ENCODE data around the gene TENM4. TPM values are rescaled to one million over a fixed set of nuclear protein-coding genes. Genes with fewer than 3 reads are reported as not detected.

The TENM4 gene
- total RNA-seq, 1 donor from 2014 or later, result 43.2 TPM

GRCh38 chr11:78876676-78877075 lies 564.2 kb downstream of the TENM4 start:
- H3K9me3 Mint-ChIP-seq, result peaks cover 5% of the 10 kb centered on the region
- H3K36me3 Mint-ChIP-seq (ENCODE audit: low read depth), result peaks cover 29% of the 10 kb centered on the region
- no peak for DNase-seq (ENCODE audit: low read depth, low spot score)
- no peak overlapping the region for H3K4me3 Mint-ChIP-seq
- no peaks in the 10 kb centered on the region for H3K27me3 Mint-ChIP-seq (ENCODE audit: low read depth)
- no peak overlapping the region for H3K27ac Mint-ChIP-seq (ENCODE audit: unreplicated experiment)
- H3K4me1 Mint-ChIP-seq, result no peaks in the 10 kb centered on the region
- no peak for TF ChIP-seq CTCF (conservative IDR thresholded peaks at IDR 0.05)

GRCh38 chr11:78870655-78871054 lies 570.2 kb downstream of the TENM4 start:
- Mint-ChIP-seq H3K4me3 (no peak overlapping the region), H3K9me3 (no peaks in the 10 kb centered on the region), H3K27me3 (ENCODE audit: low read depth) (no peaks in the 10 kb centered on the region), H3K36me3 (ENCODE audit: low read depth) (no peaks in the 10 kb centered on the region), H3K4me1 (peaks cover 6% of the 10 kb centered on the region), H3K27ac (ENCODE audit: unreplicated experiment) (no peak overlapping the region)
- no peak for TF ChIP-seq CTCF (conservative IDR thresholded peaks at IDR 0.05)
- no peak for DNase-seq (ENCODE audit: low read depth, low spot score)

GRCh38 chr11:78869293-78869692 lies 571.5 kb downstream of the TENM4 start:
- no peaks in the 10 kb centered on the region for H3K9me3 Mint-ChIP-seq
- H3K27me3 Mint-ChIP-seq (ENCODE audit: low read depth), result no peaks in the 10 kb centered on the region
- peaks cover 6% of the 10 kb centered on the region for H3K4me1 Mint-ChIP-seq
- H3K27ac Mint-ChIP-seq (ENCODE audit: unreplicated experiment), result no peak overlapping the region
- H3K36me3 Mint-ChIP-seq (ENCODE audit: low read depth), result no peaks in the 10 kb centered on the region
- no peak overlapping the region for H3K4me3 Mint-ChIP-seq
- TF ChIP-seq CTCF (conservative IDR thresholded peaks at IDR 0.05), result no peak
- DNase-seq (ENCODE audit: low read depth, low spot score), result no peak

- Mint-ChIP-seq H3K27me3 (ENCODE audit: low read depth) (no peaks in the 10 kb centered on the region), H3K9me3 (no peaks in the 10 kb centered on the region), H3K4me1 (peaks cover 6% of the 10 kb centered on the region), H3K4me3 (no peak overlapping the region), H3K36me3 (ENCODE audit: low read depth) (no peaks in the 10 kb centered on the region), H3K27ac (ENCODE audit: unreplicated experiment) (no peak overlapping the region)
- TF ChIP-seq CTCF (conservative IDR thresholded peaks at IDR 0.05), result no peak
- DNase-seq (ENCODE audit: low read depth, low spot score), result no peak
These were observed 572.3 kb downstream of the TENM4 start for GRCh38 chr11:78868563-78868962.

GRCh38 chr11:78860720-78861422 lies 580.0 kb downstream of the TENM4 start:
- no peak for DNase-seq (ENCODE audit: low read depth, low spot score)
- no peaks in the 10 kb centered on the region for H3K9me3 Mint-ChIP-seq
- H3K36me3 Mint-ChIP-seq (ENCODE audit: low read depth), result no peaks in the 10 kb centered on the region
- no peak overlapping the region for H3K4me3 Mint-ChIP-seq
- no peak overlapping the region for H3K27ac Mint-ChIP-seq (ENCODE audit: unreplicated experiment)
- no peaks in the 10 kb centered on the region for H3K27me3 Mint-ChIP-seq (ENCODE audit: low read depth)
- TF ChIP-seq CTCF (conservative IDR thresholded peaks at IDR 0.05), result no peak
- no peaks in the 10 kb centered on the region for H3K4me1 Mint-ChIP-seq
